Measurements from ENCODE around the gene RHOG. TPM values are rescaled to one million over a fixed set of nuclear protein-coding genes. Genes with fewer than 3 reads are reported as not detected.

RHOG gene
- total RNA-seq, result 23.1 TPM
- long read RNA-seq, transcript RHOG-201 (2 exons, 1,319 nt), result major isoform, 23 of 30 reads
- long read RNA-seq, partial matches to known transcripts, result 0 of 30 reads
- long read RNA-seq, other reads (novel, unspliced or antisense), result 6 of 30 reads

GRCh38 chr11:3840870-3841425, at the start of gene RHOG:
Gene RHOG (minus strand): TSS chr11:3840959. CDS start chr11:3828138, 12,821 bp downstream.
- DNase-seq, result peak; percentile 87
- Histone ChIP-seq H3K9me3 (replicated peaks) (no peaks in the 10 kb centered on the region), H3K4me3 (peak within 1 kb of the TSS; percentile 87), H3K4me1 (peaks cover 55% of the 10 kb centered on the region), H3K27ac (replicated peaks) (peak within 1 kb of the TSS; percentile 98), H3K36me3 (no peaks in the 10 kb centered on the region), H3K27me3 (ENCODE audit: low read depth) (no peaks in the 10 kb centered on the region)
- TF ChIP-seq CTCF (IDR thresholded peaks at IDR 0.05; ENCODE audit: borderline replicate concordance), result no peak
- intact Hi-C loops (cut with micrococcal nuclease), result no loop called here

- intact Hi-C loops (cut with micrococcal nuclease), result no loop called here
- Histone ChIP-seq H3K4me3 (no peak overlapping the region), H3K9me3 (replicated peaks) (no peaks in the 10 kb centered on the region), H3K27me3 (ENCODE audit: low read depth) (peaks cover 4% of the 10 kb centered on the region), H3K27ac (replicated peaks) (no peak overlapping the region), H3K4me1 (peaks cover 47% of the 10 kb centered on the region), H3K36me3 (no peaks in the 10 kb centered on the region)
- TF ChIP-seq CTCF (IDR thresholded peaks at IDR 0.05; ENCODE audit: borderline replicate concordance), result no peak
- DNase-seq, result no peak
Measured at GRCh38 chr11:3890014-3890413, 49.3 kb upstream of the RHOG start.

- no peaks in the 10 kb centered on the region for H3K36me3 ChIP-seq
- DNase-seq, result no peak
- intact Hi-C loops (cut with micrococcal nuclease), result no loop called here
- no peaks in the 10 kb centered on the region for H3K9me3 ChIP-seq (replicated peaks)
- no peak overlapping the region for H3K27ac ChIP-seq (replicated peaks)
- H3K27me3 ChIP-seq (ENCODE audit: low read depth), result peaks cover 11% of the 10 kb centered on the region
- TF ChIP-seq CTCF (IDR thresholded peaks at IDR 0.05; ENCODE audit: borderline replicate concordance), result no peak
- H3K4me1 ChIP-seq, result peaks cover 36% of the 10 kb centered on the region
- H3K4me3 ChIP-seq, result no peak overlapping the region
Measured at GRCh38 chr11:3888876-3889275, 48.1 kb upstream of the RHOG start.

GRCh38 chr11:3886985-3887384, 46.2 kb upstream of the RHOG start:
- Histone ChIP-seq H3K36me3 (no peaks in the 10 kb centered on the region), H3K4me1 (peaks cover 26% of the 10 kb centered on the region), H3K27me3 (ENCODE audit: low read depth) (peaks cover 27% of the 10 kb centered on the region), H3K9me3 (replicated peaks) (no peaks in the 10 kb centered on the region), H3K4me3 (no peak overlapping the region), H3K27ac (replicated peaks) (no peak overlapping the region)
- DNase-seq, result no peak
- intact Hi-C loops (cut with micrococcal nuclease), result no loop called here
- TF ChIP-seq CTCF (IDR thresholded peaks at IDR 0.05; ENCODE audit: borderline replicate concordance), result no peak

GRCh38 chr11:3885855-3886254, 45.1 kb upstream of the RHOG start:
- no peak overlapping the region for H3K4me3 ChIP-seq
- H3K4me1 ChIP-seq, result peaks cover 31% of the 10 kb centered on the region
- H3K9me3 ChIP-seq (replicated peaks), result no peaks in the 10 kb centered on the region
- intact Hi-C loops (cut with micrococcal nuclease), result no loop called here
- no peak for DNase-seq
- H3K27ac ChIP-seq (replicated peaks), result no peak overlapping the region
- H3K27me3 ChIP-seq (ENCODE audit: low read depth), result peaks cover 36% of the 10 kb centered on the region
- TF ChIP-seq CTCF (IDR thresholded peaks at IDR 0.05; ENCODE audit: borderline replicate concordance), result no peak
- H3K36me3 ChIP-seq, result no peaks in the 10 kb centered on the region

Measured in left ventricle myocardium inferior (tissue), 1 donor.